ENCODE results near the gene SYT15. TPM values are rescaled to one million over a fixed set of nuclear protein-coding genes. Genes with fewer than 3 reads are reported as not detected.

Gene SYT15
- total RNA-seq, 1 donor from 2014 or later, result 1.0 TPM

DNA sequence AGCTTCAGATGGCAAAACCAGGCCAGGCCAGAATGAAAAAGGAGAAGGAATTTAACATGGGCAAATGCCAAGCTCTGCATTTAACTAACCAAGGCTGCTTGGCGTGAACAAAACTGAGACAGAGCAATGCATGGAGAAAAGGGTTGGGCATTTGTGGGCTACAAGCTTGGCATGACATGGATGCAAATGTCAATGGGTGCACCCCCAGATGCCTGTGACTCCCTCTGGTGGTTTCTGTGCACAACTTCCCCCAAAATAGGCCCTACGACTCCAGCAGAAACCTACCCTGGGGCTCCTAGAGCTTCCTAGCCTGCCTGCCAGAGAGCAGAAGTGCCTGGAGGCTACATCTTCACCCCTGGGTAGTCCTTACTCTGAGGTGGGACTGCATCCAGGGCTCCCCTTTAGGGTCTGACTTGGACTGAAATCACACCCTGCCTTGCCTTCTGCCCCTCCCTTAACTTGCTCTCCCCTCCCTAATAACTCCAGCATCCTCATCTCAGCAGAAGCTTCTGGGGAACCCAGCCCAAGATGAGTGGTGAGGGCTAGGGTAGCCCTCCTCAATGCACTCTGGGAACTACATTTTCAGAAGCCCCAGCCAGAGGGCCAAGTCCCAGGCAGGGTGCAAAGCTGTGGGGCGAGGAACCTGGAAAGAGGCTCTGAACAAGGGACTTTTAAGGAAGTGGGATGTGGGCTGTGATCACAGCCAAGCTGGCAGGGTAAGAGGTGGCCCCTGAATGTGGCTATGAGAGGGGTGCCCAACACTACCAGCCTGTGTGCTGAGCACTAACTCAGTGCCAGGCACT lies 33.7 kb upstream of the SYT15 start:
- Histone ChIP-seq H3K9me3 (ENCODE audit: control insufficient read depth in 3 of 3, low read length in 3 of 3) (no peaks in the 10 kb centered on the region), H3K9ac (ENCODE audit: low read depth in 1 of 3, low read length in 3 of 3) (no peak overlapping the region), H3K4me3 (ENCODE audit: low read length in 3 of 3) (no peak overlapping the region), H3K36me3 (ENCODE audit: control insufficient read depth in 3 of 3, insufficient read depth in 3 of 3, low read length in 3 of 3) (no peaks in the 10 kb centered on the region), H3K27me3 (ENCODE audit: control insufficient read depth in 3 of 3, insufficient read depth in 3 of 3, low read length in 3 of 3) (peaks cover 27 to 58% (median 43%) of the 10 kb centered on the region in 3 donors), H3K27ac (ENCODE audit: low read depth, low read length) (no peak overlapping the region), H3K4me1 (ENCODE audit: control insufficient read depth in 3 of 3, insufficient read depth in 3 of 3, low read length in 3 of 3) (peaks cover 0 to 2% (median 0%) of the 10 kb centered on the region in 3 donors)

DNA sequence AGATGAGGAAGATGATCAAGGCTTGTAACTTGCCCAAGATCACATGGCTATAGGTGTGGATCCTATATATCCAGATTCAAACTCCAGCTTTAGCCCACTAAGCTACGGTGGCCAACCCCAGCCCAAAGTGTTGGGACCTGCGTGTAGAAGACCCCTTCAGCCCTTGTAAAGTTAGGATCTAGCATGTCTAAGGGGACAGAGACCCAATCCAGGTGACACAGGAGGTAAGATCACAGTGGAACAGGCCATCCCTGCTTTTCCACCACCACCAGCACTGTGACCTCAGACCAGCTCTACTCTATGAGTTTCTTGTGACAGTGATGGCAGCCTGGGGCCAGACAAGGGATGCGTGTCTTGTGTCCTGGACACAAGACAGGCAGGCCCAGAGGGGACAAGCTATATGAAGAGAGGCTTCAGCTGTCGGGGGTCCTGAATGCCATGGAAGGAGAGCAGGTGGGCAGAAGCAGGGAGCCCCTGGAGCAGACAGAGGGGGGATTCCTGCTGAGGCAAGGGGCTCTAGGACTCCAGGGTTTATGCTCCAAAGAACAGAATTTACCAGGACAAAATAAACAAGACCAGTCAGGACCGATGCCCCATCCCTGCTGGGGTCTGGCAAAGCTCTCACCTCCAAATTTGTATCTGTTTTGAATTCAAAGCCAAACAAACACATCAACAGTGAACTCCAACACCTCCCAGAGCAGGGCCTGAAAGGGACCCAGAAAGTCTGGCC lies 32.9 kb upstream of the SYT15 start:
- Histone ChIP-seq H3K36me3 (ENCODE audit: control insufficient read depth in 3 of 3, insufficient read depth in 3 of 3, low read length in 3 of 3) (no peaks in the 10 kb centered on the region), H3K9ac (ENCODE audit: low read depth in 1 of 3, low read length in 3 of 3) (no peak overlapping the region), H3K4me3 (ENCODE audit: low read length in 3 of 3) (no peak overlapping the region), H3K9me3 (ENCODE audit: control insufficient read depth in 3 of 3, low read length in 3 of 3) (no peaks in the 10 kb centered on the region), H3K4me1 (ENCODE audit: control insufficient read depth in 3 of 3, insufficient read depth in 3 of 3, low read length in 3 of 3) (no peaks in the 10 kb centered on the region), H3K27ac (ENCODE audit: low read depth, low read length) (no peak overlapping the region), H3K27me3 (ENCODE audit: control insufficient read depth in 3 of 3, insufficient read depth in 3 of 3, low read length in 3 of 3) (peaks cover 22 to 55% (median 36%) of the 10 kb centered on the region in 3 donors)

DNA sequence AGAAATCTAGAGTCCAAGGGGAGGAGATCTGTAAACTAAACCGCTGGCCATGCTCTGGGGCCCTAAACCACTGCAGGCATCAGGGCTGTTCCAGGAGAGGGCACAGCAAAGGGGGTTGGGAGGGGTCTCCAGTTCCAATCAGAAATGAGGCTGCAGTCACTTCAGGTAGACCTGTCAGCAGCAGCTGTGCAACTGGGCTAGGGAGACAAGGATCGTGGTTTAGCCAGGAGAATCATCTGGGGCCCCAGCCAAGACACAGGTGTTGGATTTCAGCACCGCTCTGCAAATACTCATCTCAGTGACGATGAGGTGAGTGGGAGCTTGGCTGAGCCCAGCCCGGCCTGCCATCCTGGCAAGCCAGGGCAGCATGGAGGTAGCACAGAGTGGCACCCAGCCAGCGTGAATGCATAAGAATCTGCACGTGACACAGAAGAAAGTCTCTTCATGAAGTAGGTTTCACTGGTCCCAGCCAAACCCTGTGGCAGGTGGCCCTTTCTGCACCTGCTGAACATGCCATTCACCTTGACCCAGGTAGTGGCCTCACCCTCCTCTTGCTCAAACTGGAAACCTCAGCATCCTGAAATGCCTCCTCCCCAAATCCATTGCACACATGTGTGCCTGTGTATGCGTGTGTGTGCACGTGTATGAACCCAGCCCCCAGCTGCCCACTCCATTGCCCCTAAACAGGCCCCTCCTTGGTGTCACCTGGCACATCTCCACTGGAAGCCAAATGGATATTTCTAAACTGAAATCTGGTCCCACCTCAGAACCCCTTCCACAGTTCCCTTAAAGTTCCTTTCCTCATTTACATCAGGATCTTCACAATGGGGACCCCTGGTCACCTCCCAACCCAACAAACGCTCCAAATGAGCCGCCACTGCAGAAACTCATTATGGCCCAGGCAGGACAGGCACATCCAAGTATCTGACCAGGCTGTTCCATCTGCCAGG lies 32.1 kb upstream of the SYT15 start:
- Histone ChIP-seq H3K4me3 (ENCODE audit: low read length in 3 of 3) (no peak overlapping the region), H3K27me3 (ENCODE audit: control insufficient read depth in 3 of 3, insufficient read depth in 3 of 3, low read length in 3 of 3) (peaks cover 23 to 60% (median 42%) of the 10 kb centered on the region in 3 donors), H3K27ac (ENCODE audit: low read depth, low read length) (no peak overlapping the region), H3K9me3 (ENCODE audit: control insufficient read depth in 3 of 3, low read length in 3 of 3) (no peaks in the 10 kb centered on the region), H3K4me1 (ENCODE audit: control insufficient read depth in 3 of 3, insufficient read depth in 3 of 3, low read length in 3 of 3) (no peaks in the 10 kb centered on the region), H3K9ac (ENCODE audit: low read depth in 1 of 3, low read length in 3 of 3) (no peak overlapping the region), H3K36me3 (ENCODE audit: control insufficient read depth in 3 of 3, insufficient read depth in 3 of 3, low read length in 3 of 3) (no peaks in the 10 kb centered on the region)

GRCh38 chr10:46547541-46548497 lies 31.1 kb upstream of the SYT15 start:
- Histone ChIP-seq H3K27me3 (ENCODE audit: control insufficient read depth in 3 of 3, insufficient read depth in 3 of 3, low read length in 3 of 3) (peaks cover 17 to 65% (median 47%) of the 10 kb centered on the region in 3 donors), H3K4me1 (ENCODE audit: control insufficient read depth in 3 of 3, insufficient read depth in 3 of 3, low read length in 3 of 3) (no peaks in the 10 kb centered on the region), H3K27ac (ENCODE audit: low read depth, low read length) (no peak overlapping the region), H3K9me3 (ENCODE audit: control insufficient read depth in 3 of 3, low read length in 3 of 3) (no peaks in the 10 kb centered on the region), H3K4me3 (ENCODE audit: low read length in 3 of 3) (no peak overlapping the region), H3K9ac (ENCODE audit: low read depth in 1 of 3, low read length in 3 of 3) (no peak overlapping the region), H3K36me3 (ENCODE audit: control insufficient read depth in 3 of 3, insufficient read depth in 3 of 3, low read length in 3 of 3) (no peaks in the 10 kb centered on the region)

DNA sequence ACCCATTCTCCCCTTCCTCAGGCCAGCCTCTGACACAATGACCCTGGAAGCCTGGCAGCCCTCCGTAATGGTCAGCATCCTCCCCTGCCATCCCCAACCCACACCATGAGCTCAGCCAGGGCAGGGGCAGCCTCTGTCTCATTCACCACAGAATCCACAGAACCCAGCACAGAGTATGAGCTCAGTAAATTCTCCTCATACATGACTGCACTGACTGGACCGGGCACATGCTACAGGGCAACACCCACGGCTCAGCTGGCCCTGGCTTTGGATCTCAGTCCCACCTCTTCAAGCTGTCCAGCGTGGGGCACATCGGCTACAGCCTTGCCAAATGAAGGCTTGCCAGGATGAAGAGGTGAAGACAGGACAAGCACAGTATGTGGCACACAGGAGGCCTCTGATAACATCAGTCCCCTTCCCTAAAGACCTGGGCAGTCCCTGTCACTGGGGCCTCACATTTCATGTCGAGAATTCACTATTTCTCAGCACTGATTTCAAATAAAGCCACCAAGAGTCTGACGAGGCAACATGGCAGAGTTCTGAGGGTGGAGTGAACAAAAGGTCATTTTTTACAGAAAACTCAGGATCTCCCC lies 30.3 kb upstream of the SYT15 start:
- Histone ChIP-seq H3K9ac (ENCODE audit: low read depth in 1 of 3, low read length in 3 of 3) (no peak overlapping the region), H3K27me3 (ENCODE audit: control insufficient read depth in 3 of 3, insufficient read depth in 3 of 3, low read length in 3 of 3) (peaks cover 14 to 62% (median 48%) of the 10 kb centered on the region in 3 donors), H3K4me3 (ENCODE audit: low read length in 3 of 3) (no peak overlapping the region), H3K9me3 (ENCODE audit: control insufficient read depth in 3 of 3, low read length in 3 of 3) (no peaks in the 10 kb centered on the region), H3K36me3 (ENCODE audit: control insufficient read depth in 3 of 3, insufficient read depth in 3 of 3, low read length in 3 of 3) (no peaks in the 10 kb centered on the region), H3K27ac (ENCODE audit: low read depth, low read length) (no peak overlapping the region), H3K4me1 (ENCODE audit: control insufficient read depth in 3 of 3, insufficient read depth in 3 of 3, low read length in 3 of 3) (no peaks in the 10 kb centered on the region)

- no peak overlapping the region for H3K27ac ChIP-seq (ENCODE audit: low read depth, low read length)
- H3K4me3 ChIP-seq (ENCODE audit: low read length in 3 of 3), result no peak overlapping the region
- no peaks in the 10 kb centered on the region for H3K4me1 ChIP-seq (ENCODE audit: control insufficient read depth in 3 of 3, insufficient read depth in 3 of 3, low read length in 3 of 3)
- no peaks in the 10 kb centered on the region for H3K36me3 ChIP-seq (ENCODE audit: control insufficient read depth in 3 of 3, insufficient read depth in 3 of 3, low read length in 3 of 3)
- H3K9me3 ChIP-seq (ENCODE audit: control insufficient read depth in 3 of 3, low read length in 3 of 3), result no peaks in the 10 kb centered on the region
- no peak overlapping the region for H3K9ac ChIP-seq (ENCODE audit: low read depth in 1 of 3, low read length in 3 of 3)
- peaks cover 19 to 69% (median 54%) of the 10 kb centered on the region in 3 donors for H3K27me3 ChIP-seq (ENCODE audit: control insufficient read depth in 3 of 3, insufficient read depth in 3 of 3, low read length in 3 of 3)
These were observed 29.5 kb upstream of the SYT15 start for GRCh38 chr10:46549171-46550075.

DNA sequence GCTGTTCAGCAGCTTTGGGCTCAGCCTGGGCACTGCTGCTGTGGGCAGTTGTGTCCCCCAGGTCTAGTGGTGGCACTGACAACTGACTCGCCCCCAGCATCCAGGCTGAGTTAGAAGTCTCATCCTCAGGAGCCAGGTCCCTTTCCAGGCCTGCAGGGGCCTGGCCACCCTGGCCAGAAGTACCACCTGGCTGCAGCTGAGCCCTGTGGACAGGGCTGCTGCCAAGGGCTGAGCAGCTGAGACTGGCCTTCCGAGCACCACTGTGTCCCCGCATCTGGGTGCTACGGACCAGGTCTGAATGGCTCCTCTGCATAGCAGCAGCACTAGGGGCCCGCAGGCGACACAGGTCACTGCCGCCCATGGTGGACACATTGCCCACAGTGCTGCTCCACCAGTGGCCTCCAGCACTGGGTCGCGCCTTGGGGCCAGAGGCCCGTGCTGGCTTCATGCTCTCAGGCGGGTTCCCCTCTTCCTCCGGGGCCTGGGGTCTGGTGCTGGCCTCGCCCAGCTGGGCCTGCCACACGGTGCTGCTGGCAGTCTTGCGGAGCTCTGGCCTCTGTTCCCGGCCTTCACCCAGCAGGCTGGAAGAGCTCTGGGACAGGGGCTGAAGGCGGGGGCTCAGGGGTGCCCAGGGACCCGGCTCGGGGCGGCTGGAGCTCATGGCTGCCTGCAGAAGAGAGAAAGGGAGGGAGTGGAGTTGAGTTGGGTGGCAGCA lies 28.7 kb upstream of the SYT15 start:
- Histone ChIP-seq H3K27me3 (ENCODE audit: control insufficient read depth in 3 of 3, insufficient read depth in 3 of 3, low read length in 3 of 3) (peaks cover 27 to 76% (median 60%) of the 10 kb centered on the region in 3 donors), H3K9me3 (ENCODE audit: control insufficient read depth in 3 of 3, low read length in 3 of 3) (no peaks in the 10 kb centered on the region), H3K4me1 (ENCODE audit: control insufficient read depth in 3 of 3, insufficient read depth in 3 of 3, low read length in 3 of 3) (no peaks in the 10 kb centered on the region), H3K27ac (ENCODE audit: low read depth, low read length) (no peak overlapping the region), H3K36me3 (ENCODE audit: control insufficient read depth in 3 of 3, insufficient read depth in 3 of 3, low read length in 3 of 3) (no peaks in the 10 kb centered on the region), H3K4me3 (ENCODE audit: low read length in 3 of 3) (no peak overlapping the region), H3K9ac (ENCODE audit: low read depth in 1 of 3, low read length in 3 of 3) (no peak overlapping the region)

All from skeletal muscle tissue (tissue), 4 donors.